GM19035 (cell line): ENCODE results near the gene SCYGR8.
"Not testable (repeated sequence)": the region's sequence is repeated elsewhere in the genome, so short reads cannot be mapped to it uniquely, and the experiment has no call there.

Experiments
- ATAC-seq: cut with Tn5 transposase; IDR thresholded peaks from one replicate; pipeline ENCODE4 v1.9.1; 2021; ENCODE audit not compliant: unreplicated experiment

SCYGR8 gene

DNA sequence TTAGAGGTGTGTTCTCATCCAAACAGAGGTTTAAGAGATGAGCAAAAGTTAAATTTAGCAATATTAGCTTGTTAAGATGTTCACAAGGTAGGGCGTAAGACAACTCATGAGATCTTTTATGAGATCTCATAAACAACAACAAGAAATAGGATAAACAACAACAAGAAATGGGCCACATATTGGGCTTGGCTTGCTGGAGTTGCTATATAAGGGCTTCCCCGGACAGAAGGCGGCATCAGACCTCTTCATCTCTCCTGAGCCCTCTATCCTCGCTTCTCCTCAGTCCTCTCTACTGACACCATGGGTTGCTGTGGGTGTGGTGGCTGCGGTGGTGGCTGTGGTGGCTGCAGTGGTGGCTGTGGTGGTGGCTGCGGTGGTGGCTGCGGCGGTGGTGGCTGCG lies at the start of gene SCYGR8:
SCYGR8 (plus strand) TSS at position 301 of the 400 bp plus-strand sequence; CDS start at position 301, 0 bp downstream.
- no peak for ATAC-seq

DNA sequence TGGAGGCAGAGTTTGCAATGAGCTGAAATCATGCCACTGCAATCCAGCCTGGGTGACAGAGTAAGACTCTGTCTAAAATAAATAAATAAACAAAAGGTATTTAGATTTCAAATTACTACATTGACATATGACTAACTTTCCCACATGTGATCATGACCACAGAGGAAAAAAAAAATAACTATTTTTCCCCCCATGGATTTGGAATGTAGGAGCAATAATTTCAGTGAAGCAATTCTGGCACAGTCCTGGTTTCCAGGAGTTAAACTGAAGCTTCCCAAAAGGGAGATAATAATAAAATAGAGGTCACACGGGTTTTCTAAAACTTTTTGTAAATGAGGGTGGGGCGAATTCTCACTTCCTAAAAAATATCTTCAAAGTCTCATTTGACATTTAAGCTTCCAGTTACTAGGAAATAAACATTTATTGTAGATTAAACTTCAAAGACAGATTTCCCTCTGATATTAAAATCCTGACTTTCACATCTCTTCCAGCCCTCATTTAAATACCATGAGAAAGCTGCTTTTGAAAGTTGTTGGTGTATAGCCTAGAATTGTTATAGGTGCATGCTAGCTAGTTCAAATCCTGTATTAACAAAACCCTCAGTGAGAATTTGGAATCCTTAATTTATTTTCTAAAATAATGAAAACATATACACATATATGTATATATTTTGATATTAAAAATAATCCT lies 48.6 kb upstream of the SCYGR8 start:
- ATAC-seq, result no peak

GRCh38 chr2:227701556-227701955 lies 44.1 kb upstream of the SCYGR8 start:
- no peak for ATAC-seq

GRCh38 chr2:227703280-227703732 lies 42.4 kb upstream of the SCYGR8 start:
- no peak for ATAC-seq

- ATAC-seq, result no peak
Measured at GRCh38 chr2:227703961-227704360, 41.7 kb upstream of the SCYGR8 start.

DNA sequence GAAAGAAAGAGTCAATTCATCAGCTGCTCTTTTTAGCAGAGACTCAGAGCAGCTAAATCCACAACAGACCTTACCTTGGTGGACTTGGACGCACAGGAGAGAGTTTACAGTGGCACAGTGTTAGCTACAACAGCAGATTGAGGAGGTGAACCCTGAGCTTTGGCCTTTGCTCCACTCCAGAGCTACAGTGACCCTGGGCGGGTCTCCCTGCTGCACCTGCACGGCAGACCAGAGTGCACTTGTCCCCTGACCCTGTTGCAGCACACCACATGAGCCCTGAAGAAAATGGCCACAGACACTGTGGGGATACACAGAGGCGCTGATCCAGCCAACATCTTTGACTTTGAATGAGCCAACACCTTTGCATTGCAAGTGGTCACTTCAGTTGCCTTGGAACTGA lies 38.8 kb upstream of the SCYGR8 start:
- ATAC-seq, result no peak

DNA sequence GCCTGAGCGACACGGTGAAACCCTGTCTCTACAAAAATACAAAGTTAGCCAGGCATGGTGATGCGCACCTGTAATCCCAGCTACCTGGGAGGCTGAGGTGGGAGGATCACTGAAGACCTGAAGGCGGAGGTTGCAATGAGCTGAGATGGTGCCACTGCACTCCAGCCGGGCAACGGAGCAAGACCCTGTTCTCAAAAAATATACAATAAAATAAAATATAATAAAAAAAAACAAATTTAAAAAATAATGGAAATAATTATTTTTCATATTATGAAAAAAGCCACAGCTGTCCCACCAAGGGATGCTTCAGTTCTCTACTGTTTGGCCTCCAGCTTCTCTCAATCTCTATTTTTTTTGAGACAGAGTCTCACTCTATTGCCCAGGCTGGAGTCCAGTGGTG lies 38.3 kb upstream of the SCYGR8 start:
- no peak for ATAC-seq

DNA sequence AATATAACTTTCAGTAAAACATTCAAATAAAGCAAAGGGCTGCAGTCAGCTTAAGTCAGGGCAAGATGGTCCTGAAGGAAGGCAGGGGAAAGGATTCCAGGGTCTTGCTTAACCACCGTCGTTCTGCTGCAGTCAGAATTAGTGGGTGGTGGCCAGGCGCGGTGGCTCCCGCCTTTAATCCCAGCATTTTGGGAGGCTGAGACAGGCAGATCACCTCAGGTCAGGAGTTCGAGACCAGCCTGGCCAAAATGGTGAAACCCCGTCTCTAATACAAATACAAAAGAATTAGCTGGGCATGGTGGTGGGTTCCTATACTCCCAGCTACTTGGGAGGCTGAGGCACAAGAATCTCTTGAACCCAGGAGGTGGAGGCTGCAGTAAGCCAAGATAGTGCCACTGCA lies 34.7 kb upstream of the SCYGR8 start:
- no peak for ATAC-seq

DNA sequence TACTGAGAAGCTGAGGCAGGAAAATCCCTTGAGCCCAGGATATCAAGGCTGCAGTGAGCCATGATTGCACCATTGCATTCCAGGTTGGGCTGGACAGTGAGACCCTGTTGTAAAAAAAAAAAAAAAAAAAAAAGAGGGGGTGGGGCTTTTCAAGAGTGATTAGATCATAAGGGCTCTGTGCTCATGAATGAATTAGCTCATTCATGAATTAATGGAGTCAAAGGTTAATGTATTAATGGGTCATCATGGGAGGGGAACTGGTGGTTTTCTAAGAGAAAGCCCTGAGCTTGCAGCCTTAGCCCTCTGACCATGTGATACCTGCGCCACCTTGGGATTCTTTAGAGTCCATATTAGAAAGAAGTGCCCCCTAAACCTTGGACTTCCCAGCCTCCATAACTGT lies 32.4 kb upstream of the SCYGR8 start:
- no peak for ATAC-seq

DNA sequence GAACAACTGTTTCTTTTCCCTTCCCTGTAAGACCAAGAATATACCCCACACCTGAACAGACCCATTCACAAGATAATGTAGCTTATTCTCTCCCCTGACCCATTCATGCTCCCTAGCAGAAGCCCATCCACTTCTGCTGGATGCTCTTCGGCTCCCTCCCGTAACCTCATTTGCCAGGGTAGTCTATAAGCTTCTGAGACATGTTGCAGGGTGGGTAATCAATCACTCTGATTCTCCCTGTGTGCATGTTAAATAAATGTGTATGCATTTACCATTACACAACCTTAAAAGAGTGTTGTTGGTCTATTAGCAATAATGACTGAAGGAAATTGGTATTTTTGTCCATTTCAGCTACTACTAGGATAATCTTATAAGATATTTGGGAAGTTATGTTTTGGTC lies 29.2 kb upstream of the SCYGR8 start:
- ATAC-seq, result no peak

- ATAC-seq, result no peak
Measured at GRCh38 chr2:227717687-227718567, 27.8 kb upstream of the SCYGR8 start, which contains the start of gene SLC19A3. SLC19A3 (minus strand) TSS chr2:227718028; CDS start chr2:227702318, 15,710 bp downstream.

GRCh38 chr2:227719641-227720040 lies 26.1 kb upstream of the SCYGR8 start:
- ATAC-seq, result no peak

DNA sequence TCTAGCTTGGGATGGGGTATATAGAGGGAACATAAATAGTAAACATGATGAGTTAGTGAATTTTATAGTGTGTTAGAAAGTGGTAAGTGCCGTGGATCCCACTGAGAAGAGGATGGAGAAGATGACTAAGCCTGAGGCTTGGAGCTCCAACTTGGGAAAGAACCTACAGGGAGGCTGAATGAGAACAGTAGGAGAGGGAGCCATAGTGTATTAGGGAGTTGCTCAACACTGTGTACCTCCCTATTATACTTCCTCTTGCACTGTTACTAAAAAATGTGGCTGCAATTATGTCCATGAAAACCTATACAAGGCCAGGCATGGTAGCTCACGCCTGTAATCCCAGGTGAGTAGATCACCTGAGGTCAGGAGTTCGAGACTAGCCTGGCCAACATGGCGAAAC lies 25.0 kb upstream of the SCYGR8 start:
- no peak for ATAC-seq

GRCh38 chr2:227722821-227723220 lies 22.9 kb upstream of the SCYGR8 start:
- not testable (repeated sequence) for ATAC-seq

DNA sequence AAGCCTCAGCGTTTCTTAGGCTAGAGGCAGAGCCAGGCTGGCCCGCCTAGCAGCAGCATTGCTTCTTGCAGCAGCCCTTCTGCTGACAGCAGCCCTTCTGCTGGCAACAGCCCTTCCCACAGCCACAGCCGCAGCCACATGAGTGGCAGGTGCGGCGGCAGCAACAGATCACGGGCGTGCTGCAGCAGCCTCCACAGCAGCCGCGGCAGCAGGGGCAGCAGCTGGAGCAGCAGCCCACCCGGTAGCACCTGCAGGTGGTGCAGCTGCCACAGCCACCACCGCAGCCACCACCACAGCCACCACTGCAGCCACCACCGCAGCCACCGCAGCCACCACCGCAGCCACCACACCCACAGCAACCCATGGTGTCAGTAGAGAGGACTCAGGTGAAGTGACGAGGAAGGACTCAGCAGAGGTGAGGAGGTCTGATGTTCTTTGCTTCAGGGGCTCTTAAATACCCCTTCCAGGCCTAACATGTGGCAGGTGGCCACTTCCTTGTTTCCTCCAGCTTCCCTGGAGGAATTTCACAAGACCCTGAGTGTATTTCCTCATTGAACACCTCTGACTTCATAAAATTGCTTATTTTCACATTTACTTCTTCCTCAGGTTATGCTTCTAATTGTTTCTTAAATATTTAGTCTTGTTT lies 21.2 kb upstream of the SCYGR8 start, which contains the start of gene SCYGR6:
SCYGR6 (minus strand) TSS at position 364 of the 646 bp plus-strand sequence; CDS start at position 364, 0 bp downstream.
- no peak for ATAC-seq

GRCh38 chr2:227728035-227728434 lies 17.7 kb upstream of the SCYGR8 start, which contains the start of gene SCYGR7:
SCYGR7 (plus strand) TSS chr2:227728335; CDS start chr2:227728335, 0 bp downstream.
- no peak for ATAC-seq

DNA sequence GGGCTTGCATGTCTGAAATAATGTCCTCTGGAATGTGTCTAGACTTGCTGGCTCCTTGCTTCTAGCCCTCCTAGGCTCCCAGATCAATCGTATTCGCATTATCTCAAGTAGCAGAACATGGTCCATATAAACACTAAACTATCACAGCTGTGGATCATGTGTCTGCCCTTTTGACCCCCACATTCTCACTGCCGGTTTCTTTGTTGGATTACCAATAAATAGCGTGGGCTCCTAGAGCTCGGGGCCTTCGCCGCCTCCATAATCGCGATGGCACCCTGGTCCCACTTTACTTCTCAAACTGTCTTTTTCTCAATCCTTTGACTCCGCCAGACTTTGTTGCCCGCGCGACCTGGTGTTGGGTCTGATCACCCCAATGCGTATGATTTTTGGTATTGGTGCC lies 6.3 kb upstream of the SCYGR8 start:
- ATAC-seq, result no peak

- ATAC-seq, result not testable (repeated sequence)
Measured at GRCh38 chr2:227740705-227741104, 5.0 kb upstream of the SCYGR8 start.

GRCh38 chr2:227748079-227748478 lies 2.4 kb downstream of the SCYGR8 start:
- no peak for ATAC-seq

DNA sequence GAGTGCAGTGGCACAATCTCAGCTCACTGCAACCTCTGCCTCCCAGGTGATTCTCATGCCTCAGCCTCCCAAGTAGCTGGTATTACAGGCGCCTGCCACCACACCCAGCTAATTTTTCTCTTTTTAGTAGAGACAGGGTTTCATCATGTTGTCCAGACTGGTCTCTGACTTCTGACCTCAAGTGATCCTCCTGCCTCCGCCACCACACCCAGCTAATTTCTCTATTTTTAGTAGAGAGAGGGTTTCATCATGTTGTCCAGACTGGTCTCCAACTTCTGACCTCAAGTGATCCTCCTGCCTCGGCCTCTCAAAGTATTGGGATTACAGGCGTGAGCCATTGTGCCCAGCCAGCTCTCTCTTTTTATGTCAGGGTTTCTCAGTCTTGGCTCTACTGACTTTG lies 10.6 kb downstream of the SCYGR8 start:
- ATAC-seq, result not testable (repeated sequence)

DNA sequence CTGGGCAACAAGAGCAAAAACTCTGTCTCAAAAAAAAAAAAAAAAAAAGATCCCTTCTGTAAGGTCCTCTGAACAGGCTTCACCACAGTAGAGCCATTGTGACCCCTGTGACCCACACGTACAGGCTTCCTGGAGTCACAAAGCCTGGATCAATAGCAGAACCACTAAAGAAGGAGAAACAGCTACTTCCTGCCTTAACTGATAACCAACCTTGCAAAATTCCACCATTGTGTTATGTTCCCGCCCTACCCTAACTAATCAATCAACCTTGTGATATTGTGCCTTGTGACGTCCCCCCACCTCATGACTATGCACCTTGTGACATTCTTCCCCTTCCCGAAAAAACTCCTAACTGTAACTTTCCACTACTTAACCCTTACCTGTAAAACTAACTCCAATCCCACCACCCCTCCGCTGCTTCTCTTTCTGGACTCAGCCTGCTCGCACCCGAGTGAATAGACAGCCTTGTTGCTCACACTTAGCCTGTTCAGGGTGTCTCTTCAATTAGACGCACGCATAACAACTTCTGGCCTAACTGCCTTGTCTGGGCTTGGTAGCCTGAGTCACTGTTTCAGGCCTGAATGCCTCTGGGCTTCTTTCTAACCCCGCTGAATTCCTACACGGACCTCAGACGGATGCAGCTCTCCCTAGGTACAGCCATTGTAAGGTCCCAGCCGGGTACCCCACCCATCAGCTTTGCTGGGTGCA lies 13.9 kb downstream of the SCYGR8 start:
- no peak for ATAC-seq
